Neural progenitor cell (in vitro differentiated cells): Measurements from ENCODE around the gene OTOP3. TPM values are rescaled to one million over a fixed set of nuclear protein-coding genes. Genes with fewer than 3 reads are reported as not detected.

Experiments
- DNase-seq: peaks from one replicate; pipeline ENCODE4 v3.0.0-alpha.2; 2016; ENCODE audit warnings: low spot score
- H2AFZ ChIP-seq: fragments of 200-600 bp; sonication (generic); replicated peaks from 2 replicates; pipeline ENCODE4 v1.6.1; 2016; ENCODE audit warnings: antibody characterized with exemption
- H3F3A ChIP-seq: fragments of 200-600 bp; sonication (generic); 2 replicates; pipeline ENCODE4 v1.6.1; 2016; ENCODE audit warnings: antibody characterized with exemption, low read depth
- H3K27ac ChIP-seq: fragments of 200-600 bp; sonication (generic); 2 replicates; pipeline ENCODE4 v1.5.1; 2016; ENCODE audit warnings: mild to moderate bottlenecking
- H3K27me3 ChIP-seq: fragments of 200-600 bp; sonication (generic); 2 replicates; pipeline ENCODE4 v1.6.1; 2016; ENCODE audit warnings: mild to moderate bottlenecking, moderate library complexity
- H3K36me3 ChIP-seq: fragments of 200-600 bp; sonication (generic); 2 replicates; pipeline ENCODE4 v1.5.1; 2016
- H3K4me1 ChIP-seq: fragments of 200-600 bp; sonication (generic); 2 replicates; pipeline ENCODE4 v1.6.1; 2016; ENCODE audit warnings: mixed run types
- H3K4me2 ChIP-seq: fragments of 200-600 bp; sonication (generic); 2 replicates; pipeline ENCODE4 v1.6.1; 2016
- H3K4me3 ChIP-seq: fragments of 200-600 bp; sonication (generic); 2 replicates; pipeline ENCODE4 v1.5.1; 2016
- H3K79me2 ChIP-seq: fragments of 200-600 bp; sonication (generic); 2 replicates; pipeline ENCODE4 v1.6.1; 2016; ENCODE audit warnings: low read depth
- H3K9ac ChIP-seq: fragments of 200-600 bp; sonication (generic); 2 replicates; pipeline ENCODE4 v1.6.1; 2016
- H3K9me3 ChIP-seq: fragments of 200-600 bp; sonication (generic); 2 replicates; pipeline ENCODE4 v1.5.1; 2016; ENCODE audit warnings: low read depth
- H4K20me1 ChIP-seq: fragments of 200-600 bp; sonication (generic); 2 replicates; pipeline ENCODE4 v1.6.1; 2016; ENCODE audit warnings: low read depth
- H3K27ac Mint-ChIP-seq: 3 replicates; pipeline ENCODE4 v1.8.0; 2021; ENCODE audit warnings: mixed read lengths
- H3K27me3 Mint-ChIP-seq: 2 replicates; pipeline ENCODE4 v1.8.0; 2022; ENCODE audit warnings: low read depth, mild to moderate bottlenecking, inconsistent platforms, moderate library complexity, mixed read lengths; ENCODE audit not compliant: insufficient read depth
- H3K36me3 Mint-ChIP-seq: 3 replicates; pipeline ENCODE4 v1.8.0; 2021; ENCODE audit warnings: mixed read lengths
- H3K4me1 Mint-ChIP-seq: 3 replicates; pipeline ENCODE4 v1.8.0; 2021; ENCODE audit warnings: mixed read lengths
- H3K4me3 Mint-ChIP-seq: 3 replicates; pipeline ENCODE4 v1.8.0; 2021; ENCODE audit warnings: mild to moderate bottlenecking, moderate library complexity, mixed read lengths
- H3K9me3 Mint-ChIP-seq: 3 replicates; pipeline ENCODE4 v1.8.0; 2020; ENCODE audit warnings: mixed read lengths
- EZH2 ChIP-seq: fragments of 200-600 bp; sonication (generic); IDR thresholded peaks from 2 replicates; pipeline ENCODE4 v1.6.1; 2017; ENCODE audit warnings: antibody characterized with exemption, mild to moderate bottlenecking, moderate library complexity
- EZH2phosphoT487 ChIP-seq: fragments of 200-600 bp; sonication (generic); IDR thresholded peaks from 2 replicates; pipeline ENCODE4 v1.6.1; 2017; ENCODE audit warnings: antibody characterized with exemption
- total RNA-seq: library from RNA; depleted of rRNA; stranded (reverse); fragments of >200 nt; gene quantifications from 2 replicates; pipeline ENCODE4 v1.2.3, GENCODE V29; 2015; ENCODE audit warnings: low replicate concordance
- TF ChIP-seq, protein P1 (sequence below): fragments of 200-600 bp; sonication (generic); IDR thresholded peaks from 2 replicates; pipeline ENCODE4 v1.5.1; 2017; ENCODE audit warnings: antibody characterized with exemption, mild to moderate bottlenecking

The OTOP3 gene
- total RNA-seq, 1 donor from 2014 or later: not detected

- Mint-ChIP-seq H3K4me1 (no peaks in the 10 kb centered on the region), H3K36me3 (peaks cover 5% of the 10 kb centered on the region), H3K4me3 (no peak overlapping the region), H3K27ac (no peak overlapping the region), H3K27me3 (peaks cover 3% of the 10 kb centered on the region), H3K9me3 (no peaks in the 10 kb centered on the region)
- Histone ChIP-seq H3K79me2 (peaks cover under 1% of the 10 kb centered on the region), H3K27ac (no peak overlapping the region), H3K4me1 (no peaks in the 10 kb centered on the region), H3K4me3 (no peak overlapping the region), H3K36me3 (no peaks in the 10 kb centered on the region), H3K9me3 (no peaks in the 10 kb centered on the region), H3K9ac (no peak overlapping the region), H4K20me1 (peaks cover 6% of the 10 kb centered on the region), H3K4me2 (no peak overlapping the region), H2AFZ (no peak overlapping the region), H3F3A (no peaks in the 10 kb centered on the region), H3K27me3 (no peaks in the 10 kb centered on the region)
- no peak for DNase-seq
- TF ChIP-seq, protein P1, sequence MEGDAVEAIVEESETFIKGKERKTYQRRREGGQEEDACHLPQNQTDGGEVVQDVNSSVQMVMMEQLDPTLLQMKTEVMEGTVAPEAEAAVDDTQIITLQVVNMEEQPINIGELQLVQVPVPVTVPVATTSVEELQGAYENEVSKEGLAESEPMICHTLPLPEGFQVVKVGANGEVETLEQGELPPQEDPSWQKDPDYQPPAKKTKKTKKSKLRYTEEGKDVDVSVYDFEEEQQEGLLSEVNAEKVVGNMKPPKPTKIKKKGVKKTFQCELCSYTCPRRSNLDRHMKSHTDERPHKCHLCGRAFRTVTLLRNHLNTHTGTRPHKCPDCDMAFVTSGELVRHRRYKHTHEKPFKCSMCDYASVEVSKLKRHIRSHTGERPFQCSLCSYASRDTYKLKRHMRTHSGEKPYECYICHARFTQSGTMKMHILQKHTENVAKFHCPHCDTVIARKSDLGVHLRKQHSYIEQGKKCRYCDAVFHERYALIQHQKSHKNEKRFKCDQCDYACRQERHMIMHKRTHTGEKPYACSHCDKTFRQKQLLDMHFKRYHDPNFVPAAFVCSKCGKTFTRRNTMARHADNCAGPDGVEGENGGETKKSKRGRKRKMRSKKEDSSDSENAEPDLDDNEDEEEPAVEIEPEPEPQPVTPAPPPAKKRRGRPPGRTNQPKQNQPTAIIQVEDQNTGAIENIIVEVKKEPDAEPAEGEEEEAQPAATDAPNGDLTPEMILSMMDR: no peak
- TF ChIP-seq EZH2: no peak
- no peak for TF ChIP-seq EZH2phosphoT487
Measured at GRCh38 chr17:74995847-74996246, 60.1 kb downstream of the OTOP3 start.

- no peaks in the 10 kb centered on the region for H3F3A ChIP-seq
- no peak overlapping the region for H3K9ac ChIP-seq
- peaks cover 10% of the 10 kb centered on the region for H3K36me3 Mint-ChIP-seq
- peaks cover 2% of the 10 kb centered on the region for H3K27me3 Mint-ChIP-seq
- H3K79me2 ChIP-seq: no peaks in the 10 kb centered on the region
- H3K4me2 ChIP-seq: no peak overlapping the region
- no peaks in the 10 kb centered on the region for H3K4me1 Mint-ChIP-seq
- H3K9me3 Mint-ChIP-seq: no peaks in the 10 kb centered on the region
- no peak overlapping the region for H3K4me3 Mint-ChIP-seq
- no peak for DNase-seq
- no peak overlapping the region for H3K27ac ChIP-seq
- H2AFZ ChIP-seq: no peak overlapping the region
- no peaks in the 10 kb centered on the region for H3K36me3 ChIP-seq
- no peaks in the 10 kb centered on the region for H4K20me1 ChIP-seq
- no peaks in the 10 kb centered on the region for H3K27me3 ChIP-seq
- no peak overlapping the region for H3K27ac Mint-ChIP-seq
- TF ChIP-seq, protein P1: no peak
- TF ChIP-seq EZH2 (no peak), EZH2phosphoT487 (no peak)
- H3K4me3 ChIP-seq: no peak overlapping the region
- H3K4me1 ChIP-seq: no peaks in the 10 kb centered on the region
- no peaks in the 10 kb centered on the region for H3K9me3 ChIP-seq
Measured at GRCh38 chr17:74998783-74999182, 63.1 kb downstream of the OTOP3 start.

DNA sequence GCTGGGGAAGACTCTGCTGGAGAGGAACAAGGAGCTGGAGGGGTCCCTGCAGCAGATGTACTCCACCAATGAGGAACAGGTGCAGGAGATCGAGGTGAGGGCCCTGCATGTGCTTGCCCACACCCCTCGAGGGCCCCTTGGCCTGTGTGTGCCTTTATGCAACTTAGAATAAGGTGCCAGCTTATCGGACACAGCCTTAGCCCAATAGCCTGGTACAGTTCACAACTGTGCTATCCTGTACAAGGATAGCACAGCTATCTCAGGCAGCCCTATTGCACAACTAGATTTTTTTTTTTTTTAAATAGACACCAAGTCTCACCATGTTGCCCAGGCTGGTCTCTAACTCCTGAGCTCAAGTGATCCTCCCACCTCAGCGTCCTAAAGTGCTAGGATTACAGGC lies 63.8 kb downstream of the OTOP3 start:
- Mint-ChIP-seq H3K4me3 (no peak overlapping the region), H3K9me3 (no peaks in the 10 kb centered on the region), H3K36me3 (peaks cover 10% of the 10 kb centered on the region), H3K27ac (no peak overlapping the region), H3K4me1 (no peaks in the 10 kb centered on the region), H3K27me3 (peaks cover 2% of the 10 kb centered on the region)
- Histone ChIP-seq H3K9ac (no peak overlapping the region), H3K4me1 (no peaks in the 10 kb centered on the region), H4K20me1 (no peaks in the 10 kb centered on the region), H3K9me3 (no peaks in the 10 kb centered on the region), H3K4me2 (no peak overlapping the region), H3K27me3 (no peaks in the 10 kb centered on the region), H3K36me3 (no peaks in the 10 kb centered on the region), H3K79me2 (no peaks in the 10 kb centered on the region), H3K27ac (no peak overlapping the region), H2AFZ (no peak overlapping the region), H3F3A (no peaks in the 10 kb centered on the region), H3K4me3 (no peak overlapping the region)
- TF ChIP-seq, protein P1: no peak
- no peak for TF ChIP-seq EZH2
- no peak for TF ChIP-seq EZH2phosphoT487
- DNase-seq: no peak

Other genes starting within 250 kb of the OTOP3 start
- gene CD300LF, start 223.0 kb upstream of the OTOP3 start, total RNA-seq: not detected in 2 replicates
- 1.5 and 4.3 TPM in 2 replicates for gene RAB37, start 198.6 kb upstream of the OTOP3 start, total RNA-seq
- gene NHERF1, start 187.3 kb upstream of the OTOP3 start, total RNA-seq: 27.1 and 63.8 TPM in 2 replicates
- 68.9 and 75.3 TPM in 2 replicates for gene NAT9, start 159.6 kb upstream of the OTOP3 start, total RNA-seq
- gene GRIN2C, start 76.0 kb upstream of the OTOP3 start, total RNA-seq: 0.03 TPM in 1 of 2 replicates, not detected in the other
- gene FDXR, start 62.9 kb upstream of the OTOP3 start, total RNA-seq: 7.4 and 25.3 TPM in 2 replicates
- gene FADS6, start 42.3 kb upstream of the OTOP3 start, total RNA-seq: 0.36 TPM in 1 of 2 replicates, not detected in the other
- 0.25 TPM in 1 of 2 replicates, not detected in the other for gene USH1G, start 12.6 kb upstream of the OTOP3 start, total RNA-seq
- gene OTOP2, start 11.6 kb upstream of the OTOP3 start, total RNA-seq: not detected in 2 replicates
- 3.5 and 5.0 TPM in 2 replicates for gene HID1, start 36.9 kb downstream of the OTOP3 start, total RNA-seq
- gene CDR2L, start 51.7 kb downstream of the OTOP3 start, total RNA-seq: 4.0 and 15.8 TPM in 2 replicates
- gene MRPL58, start 76.8 kb downstream of the OTOP3 start, total RNA-seq: 50.8 and 52.8 TPM in 2 replicates
- gene ATP5PD, start 111.1 kb downstream of the OTOP3 start, total RNA-seq: 209 and 268 TPM in 2 replicates
- gene KCTD2, start 111.3 kb downstream of the OTOP3 start, total RNA-seq: 28.9 and 32.9 TPM in 2 replicates
- gene SLC16A5, start 152.1 kb downstream of the OTOP3 start, total RNA-seq: 3.4 and 19.9 TPM in 2 replicates
- 1.9 and 4.3 TPM in 2 replicates for gene ARMC7, start 174.1 kb downstream of the OTOP3 start, total RNA-seq
- gene NT5C, start 195.8 kb downstream of the OTOP3 start, total RNA-seq: 45.8 and 117 TPM in 2 replicates
- gene JPT1, start 218.6 kb downstream of the OTOP3 start, total RNA-seq: 236 and 286 TPM in 2 replicates
- gene SUMO2, start 247.1 kb downstream of the OTOP3 start, total RNA-seq: 250 and 372 TPM in 2 replicates